Ishikawa (cell line): Measurements from ENCODE around the gene DCBLD1.

Source experiments
- EGR1 ChIP-seq: IDR thresholded peaks from 2 replicates; pipeline ENCODE4 v1.6.1; 2012
- REST ChIP-seq: IDR thresholded peaks from 2 replicates; pipeline ENCODE4 v1.6.1; 2012; ENCODE audit warnings: low read depth, mild to moderate bottlenecking
- TCF12 ChIP-seq: IDR thresholded peaks from 2 replicates; pipeline ENCODE4 v1.6.1; 2012; ENCODE audit warnings: low read depth

GRCh38 chr6:117494694-117495318 lies 12.3 kb downstream of the DCBLD1 start:
- no peak for TF ChIP-seq EGR1
- no peak for TF ChIP-seq REST
- TF ChIP-seq TCF12: no peak
